PFSK-1 (cell line): ENCODE results near the gene LMNTD2.

Experiments
- POLR2AphosphoS5 ChIP-seq: IDR thresholded peaks from 2 replicates; pipeline ENCODE4 v1.6.1; 2012; ENCODE audit warnings: low read depth, mild to moderate bottlenecking, control low read depth, low read length, moderate library complexity
- TAF1 ChIP-seq: IDR thresholded peaks from 2 replicates; pipeline ENCODE4 v1.6.1; 2012; ENCODE audit warnings: low read length, control low read depth, borderline replicate concordance; ENCODE audit not compliant: insufficient read depth

GRCh38 chr11:571802-572185 is 11.3 kb upstream of the LMNTD2 start:
- no peak for TF ChIP-seq TAF1
- TF ChIP-seq POLR2AphosphoS5 = no peak
